Activated CD4-positive, alpha-beta T cell treated with anti-CD3 and anti-CD28 coated beads for 4 hours (primary cell): ENCODE data around the gene FAM8A1.
"Not testable (repeated sequence)": the region's sequence is repeated elsewhere in the genome, so short reads cannot be mapped to it uniquely, and the experiment has no call there.

Source experiments
- DNase-seq, 2 donors: peaks; one replicate each; pipeline ENCODE4 v3.0.0-alpha.2; 2020

Gene FAM8A1, protein sequence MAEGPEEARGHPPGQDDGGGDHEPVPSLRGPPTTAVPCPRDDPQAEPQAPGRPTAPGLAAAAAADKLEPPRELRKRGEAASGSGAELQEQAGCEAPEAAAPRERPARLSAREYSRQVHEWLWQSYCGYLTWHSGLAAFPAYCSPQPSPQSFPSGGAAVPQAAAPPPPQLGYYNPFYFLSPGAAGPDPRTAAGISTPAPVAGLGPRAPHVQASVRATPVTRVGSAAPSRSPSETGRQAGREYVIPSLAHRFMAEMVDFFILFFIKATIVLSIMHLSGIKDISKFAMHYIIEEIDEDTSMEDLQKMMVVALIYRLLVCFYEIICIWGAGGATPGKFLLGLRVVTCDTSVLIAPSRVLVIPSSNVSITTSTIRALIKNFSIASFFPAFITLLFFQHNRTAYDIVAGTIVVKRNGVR

DNA sequence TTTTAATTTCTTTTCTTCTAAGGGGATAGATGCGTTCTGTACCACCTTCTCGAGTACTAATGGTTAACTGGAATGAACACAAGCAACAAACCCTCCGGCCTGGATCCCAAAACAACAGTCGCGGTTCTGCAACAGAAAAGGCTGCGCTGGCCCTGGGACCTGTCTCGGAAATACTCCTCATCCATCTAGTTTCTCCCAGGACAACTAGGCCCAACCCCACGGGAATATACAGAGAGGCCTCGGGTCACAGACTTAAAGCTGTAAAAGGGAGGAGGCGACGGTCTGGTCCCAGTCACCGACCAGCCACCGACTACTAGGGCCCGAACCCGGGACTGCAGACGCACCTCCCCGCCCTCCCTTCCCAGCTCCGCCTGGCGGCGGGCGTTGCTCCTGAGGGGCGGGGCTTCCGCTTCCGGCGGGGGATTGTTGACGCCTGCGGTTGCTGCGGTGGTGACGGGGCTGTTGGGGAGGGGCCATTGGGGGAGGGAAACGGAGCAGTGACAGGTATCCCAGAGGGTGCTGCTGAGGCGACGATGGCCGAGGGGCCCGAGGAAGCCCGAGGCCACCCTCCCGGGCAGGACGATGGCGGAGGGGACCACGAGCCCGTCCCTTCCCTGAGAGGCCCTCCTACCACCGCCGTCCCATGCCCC lies at the start of gene FAM8A1:
Gene FAM8A1 (plus strand): TSS at position 426 of the 650 bp plus-strand sequence. CDS start 108 bp downstream, at position 534.
- DNase-seq = peak; percentile 94 to 96

DNA sequence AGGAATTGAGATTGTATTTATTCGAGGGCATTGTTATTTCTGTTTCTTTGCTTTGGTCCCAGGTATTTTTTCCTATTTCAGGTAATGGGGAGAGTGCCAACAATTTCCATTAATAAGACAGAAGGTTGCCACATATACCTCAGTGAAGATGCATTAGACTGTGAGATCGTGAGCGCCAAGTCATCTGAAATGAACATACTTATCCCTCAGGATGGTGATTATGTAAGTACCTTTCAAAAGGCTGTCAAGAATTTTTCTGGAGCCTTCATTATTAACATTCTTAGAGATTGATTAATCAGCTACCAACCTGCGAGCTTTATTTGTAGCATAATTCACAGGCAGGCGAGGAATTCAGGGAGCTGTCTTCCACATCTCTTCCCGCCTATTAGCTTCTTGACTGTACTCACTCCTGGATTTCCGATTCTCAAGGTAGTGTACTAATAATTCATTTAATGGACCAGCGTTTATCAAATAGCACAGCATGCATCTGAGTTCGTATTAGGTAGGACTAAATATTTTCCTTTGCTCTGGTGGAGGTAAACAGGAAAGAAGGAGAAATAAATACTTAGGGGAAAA lies 48.6 kb upstream of the FAM8A1 start:
- DNase-seq = no peak

DNA sequence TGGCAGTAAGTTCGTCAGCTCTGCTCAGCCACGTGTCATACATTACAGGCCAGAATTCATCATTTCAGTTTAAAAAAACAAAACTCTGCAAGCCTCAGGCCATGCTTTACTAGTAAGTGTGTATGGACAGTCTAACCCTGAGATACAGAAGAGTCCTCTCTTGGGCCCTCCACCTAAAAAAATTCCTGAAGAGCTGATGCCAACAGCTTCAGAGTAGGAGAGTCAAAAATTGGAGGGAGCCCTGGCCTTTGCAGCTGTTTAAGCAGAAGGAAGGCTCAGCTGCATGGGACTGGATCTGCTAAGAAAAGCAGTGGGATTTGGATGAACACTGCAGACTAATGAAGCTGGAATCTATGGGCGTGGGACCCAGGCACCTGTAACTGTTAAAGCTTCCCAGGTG lies 47.2 kb upstream of the FAM8A1 start:
- no peak for DNase-seq

GRCh38 chr6:17556014-17556413 lies 44.1 kb upstream of the FAM8A1 start:
- DNase-seq = no peak

DNA sequence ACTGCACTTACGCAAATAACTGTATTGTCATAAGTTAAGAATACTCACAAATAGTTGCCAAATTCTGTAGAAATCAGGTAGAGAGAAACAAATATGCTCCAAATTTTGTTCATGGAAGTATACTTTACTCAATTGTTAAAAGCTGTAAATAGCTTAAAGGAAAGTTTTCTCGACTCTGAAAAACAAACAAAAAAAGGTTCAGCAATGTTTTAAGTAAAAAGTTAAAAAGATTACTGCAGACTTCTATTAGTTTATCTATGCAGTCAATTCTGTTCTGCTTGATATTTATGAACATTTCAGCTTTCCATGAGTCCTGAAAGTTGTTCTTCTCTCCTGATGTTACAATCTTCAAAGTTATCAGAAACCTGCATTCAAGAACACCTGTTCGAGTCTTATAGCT lies 37.5 kb upstream of the FAM8A1 start:
- DNase-seq = no peak

GRCh38 chr6:17565399-17565798 lies 34.7 kb upstream of the FAM8A1 start:
- DNase-seq = no peak

DNA sequence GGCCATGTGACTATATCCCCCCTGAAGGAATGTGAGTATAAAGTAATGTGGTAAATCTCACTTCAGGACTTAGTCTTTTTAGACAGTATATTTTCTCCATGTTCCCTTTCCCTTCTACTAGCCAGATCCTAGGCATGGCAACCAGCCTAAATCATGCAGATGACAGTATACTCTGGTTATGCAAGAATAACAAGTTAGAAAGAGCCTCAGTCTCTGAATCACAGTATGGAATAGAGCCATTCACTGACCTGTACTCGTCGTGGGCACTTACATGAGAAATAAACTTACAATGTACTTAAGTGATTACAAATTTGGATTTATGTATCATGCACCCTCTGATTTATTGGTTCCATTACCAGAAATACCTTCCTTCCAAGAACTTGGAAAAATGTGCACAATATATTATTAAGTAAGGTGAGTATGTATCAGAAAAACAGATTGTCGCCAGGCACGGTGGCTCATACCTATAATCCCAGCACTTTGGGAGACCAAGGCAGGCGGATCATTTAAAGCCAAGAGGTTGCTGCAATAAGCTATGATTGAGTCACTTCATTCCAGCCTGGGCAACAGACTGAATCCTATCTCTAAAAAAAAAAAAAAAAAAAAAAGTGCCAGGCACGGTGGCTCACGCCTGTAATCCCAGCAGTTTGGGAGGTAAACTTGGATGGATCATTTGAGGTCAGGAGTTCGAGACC lies 25.1 kb upstream of the FAM8A1 start:
- DNase-seq = no peak

DNA sequence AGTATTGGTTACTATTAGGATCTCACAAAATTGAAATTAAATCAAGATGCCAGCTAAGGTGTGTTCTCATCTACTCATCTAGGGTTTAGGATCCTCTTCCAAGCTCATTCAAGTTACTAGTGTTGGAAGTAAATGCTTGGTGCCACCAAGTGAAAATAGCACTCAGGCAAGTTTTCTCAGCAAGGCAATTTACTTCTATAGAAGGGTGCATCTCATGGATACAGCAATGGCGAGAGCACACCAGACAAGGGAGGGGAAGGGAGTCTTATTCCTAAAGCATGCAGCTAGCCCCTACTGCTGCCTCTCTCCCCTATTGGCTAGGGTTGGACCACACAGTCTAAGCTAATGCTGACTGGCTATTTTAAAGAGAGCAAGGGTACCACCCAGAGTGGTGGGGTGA lies 23.0 kb upstream of the FAM8A1 start:
- DNase-seq = no peak

GRCh38 chr6:17580518-17581048 lies 19.5 kb upstream of the FAM8A1 start:
- DNase-seq = no peak

DNA sequence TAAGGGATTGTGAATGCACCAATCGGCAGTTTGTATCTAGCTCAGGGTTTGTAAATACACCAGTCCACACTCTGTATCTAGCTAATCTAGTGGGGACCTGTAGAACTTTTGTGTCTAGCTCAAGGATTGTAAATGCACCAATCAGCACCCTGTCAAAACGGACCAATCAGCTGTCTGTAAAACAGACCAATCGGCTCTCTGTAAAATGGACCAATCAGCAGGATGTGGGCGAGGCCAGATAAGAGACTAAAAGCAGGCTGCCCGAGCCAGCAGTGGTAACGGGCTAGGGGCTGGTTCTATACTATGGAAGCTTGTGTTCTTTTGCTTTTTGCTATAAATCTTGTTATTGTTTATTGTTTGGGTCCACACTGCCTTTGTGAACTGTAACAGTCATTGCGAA lies 18.8 kb upstream of the FAM8A1 start:
- DNase-seq = not testable (repeated sequence)

- no peak for DNase-seq
These were observed 16.3 kb upstream of the FAM8A1 start for GRCh38 chr6:17583811-17584210.

DNA sequence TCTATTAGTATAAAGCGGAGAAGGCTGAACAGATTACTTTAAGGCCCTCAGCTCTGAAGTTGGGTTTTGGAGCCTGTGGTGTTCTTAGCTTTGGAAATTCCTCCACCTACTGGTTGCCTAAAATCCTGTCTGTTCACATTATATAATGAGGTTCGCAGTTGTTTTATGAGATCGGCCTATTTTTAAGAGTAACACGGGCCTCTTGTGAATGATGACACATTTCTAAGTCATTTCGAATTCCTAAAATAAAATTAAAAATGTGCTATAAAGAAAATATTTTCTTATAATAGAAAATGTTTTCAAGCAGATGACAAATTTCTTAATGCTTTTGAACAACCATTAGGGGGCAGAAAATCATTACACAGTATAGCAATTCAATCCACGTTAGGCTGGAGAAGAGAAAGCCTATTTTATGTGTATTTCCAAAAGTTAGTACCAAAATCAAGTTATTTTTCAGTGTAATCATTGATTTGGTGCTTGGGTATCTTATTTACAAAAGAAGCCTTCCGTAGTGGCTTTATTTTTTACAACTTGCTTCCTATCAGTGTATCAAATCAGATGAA lies 15.8 kb upstream of the FAM8A1 start:
- DNase-seq = no peak

GRCh38 chr6:17585766-17586490 lies 14.2 kb upstream of the FAM8A1 start:
- no peak for DNase-seq

- not testable (repeated sequence) for DNase-seq
These were observed 13.5 kb upstream of the FAM8A1 start for GRCh38 chr6:17586623-17587022.

GRCh38 chr6:17588011-17588410 lies 12.1 kb upstream of the FAM8A1 start:
- DNase-seq = no peak

GRCh38 chr6:17589406-17590096 lies 10.6 kb upstream of the FAM8A1 start:
- DNase-seq = no peak

- DNase-seq = no peak
These were observed 8.8 kb upstream of the FAM8A1 start for GRCh38 chr6:17591287-17591686.

DNA sequence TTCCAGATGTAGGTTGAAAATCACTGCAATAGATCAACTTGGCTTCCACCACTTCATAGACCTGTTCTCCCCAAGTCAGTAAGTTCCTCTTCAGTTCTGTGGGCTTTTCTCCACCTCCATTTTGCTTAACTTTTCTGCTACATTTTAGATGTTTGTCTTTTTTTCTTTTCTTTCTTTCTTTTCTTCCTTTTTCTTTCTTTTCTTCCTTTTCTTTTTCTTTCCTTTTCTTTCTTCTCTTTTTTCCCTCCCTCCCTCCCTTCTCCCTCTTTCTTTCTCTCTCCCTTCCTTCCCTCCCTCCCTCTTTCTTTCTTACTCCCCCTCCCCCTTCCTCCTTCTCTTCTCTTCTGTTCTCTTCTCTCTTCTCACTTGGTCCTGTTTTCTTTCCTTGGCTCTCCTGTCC lies 6.9 kb upstream of the FAM8A1 start:
- DNase-seq = no peak

GRCh38 chr6:17596085-17596484 lies 4.0 kb upstream of the FAM8A1 start:
- no peak for DNase-seq

GRCh38 chr6:17600527-17601385 lies 654 bp downstream of the FAM8A1 start:
- peak; percentile 37 to 39 for DNase-seq

GRCh38 chr6:17601386-17601703 lies 1.2 kb downstream of the FAM8A1 start:
- DNase-seq = no peak
